ENCODE data around the gene TRIM13.
A peak's percentile ranks its signal among the peaks of the same experiment; 100 is the strongest.
"Not testable (repeated sequence)": the region's sequence is repeated elsewhere in the genome, so short reads cannot be mapped to it uniquely, and the experiment has no call there.

TRIM13 gene

GRCh38 chr13:49996951-49997895 lies at the start of gene TRIM13:
Gene TRIM13, plus strand, starts transcription at chr13:49997042. Its CDS starts 14,899 bp downstream, at chr13:50011941.
- peak; percentile 82 to 86 for DNase-seq

GRCh38 chr13:49948777-49949270 lies 48.0 kb upstream of the TRIM13 start:
- DNase-seq = not testable (repeated sequence)

- DNase-seq = no peak
Observed at GRCh38 chr13:49951754-49952535, 44.9 kb upstream of the TRIM13 start.

- DNase-seq = no peak
Observed at GRCh38 chr13:49953560-49953959, 43.3 kb upstream of the TRIM13 start.

- DNase-seq = no peak
Observed at GRCh38 chr13:49954674-49955455, 42.0 kb upstream of the TRIM13 start.

GRCh38 chr13:49956131-49956530 lies 40.7 kb upstream of the TRIM13 start:
- no peak for DNase-seq

GRCh38 chr13:49958321-49958720 lies 38.5 kb upstream of the TRIM13 start:
- DNase-seq = no peak

- DNase-seq = no peak
Observed at GRCh38 chr13:49967456-49967855, 29.4 kb upstream of the TRIM13 start.

GRCh38 chr13:49972709-49973108 lies 24.1 kb upstream of the TRIM13 start:
- DNase-seq = no peak

- no peak for DNase-seq
Observed at GRCh38 chr13:49975826-49976225, 21.0 kb upstream of the TRIM13 start.

GRCh38 chr13:49976314-49977258 lies 20.3 kb upstream of the TRIM13 start:
- DNase-seq = peak; percentile 76 to 80

GRCh38 chr13:49977992-49978391 lies 18.9 kb upstream of the TRIM13 start:
- no peak for DNase-seq

- DNase-seq = no peak
Observed at GRCh38 chr13:49980266-49980665, 16.6 kb upstream of the TRIM13 start.

- DNase-seq = no peak
Observed at GRCh38 chr13:49985129-49985528, 11.7 kb upstream of the TRIM13 start.

GRCh38 chr13:49986471-49986870 lies 10.4 kb upstream of the TRIM13 start:
- no peak for DNase-seq

- not testable (repeated sequence) for DNase-seq
Observed at GRCh38 chr13:49990612-49991011, 6.2 kb upstream of the TRIM13 start.

GRCh38 chr13:49993111-49993510 lies 3.7 kb upstream of the TRIM13 start:
- no peak for DNase-seq

- no peak for DNase-seq
Observed at GRCh38 chr13:49993666-49994065, 3.2 kb upstream of the TRIM13 start.

- no peak for DNase-seq
Observed at GRCh38 chr13:49995625-49996101, 1.2 kb upstream of the TRIM13 start.

- peak; percentile 88 to 91 for DNase-seq
Observed at GRCh38 chr13:49996161-49996915, 504 bp upstream of the TRIM13 start.

GRCh38 chr13:49997955-49998354 lies 1.1 kb downstream of the TRIM13 start:
- DNase-seq = no peak
